ENCODE measurements around the gene CXCL1.

- TF ChIP-seq YY1 (IDR thresholded peaks at IDR 0.05; ENCODE audit: insufficient read depth, insufficient read length) (no peak), ZNF274 (IDR thresholded peaks at IDR 0.05; ENCODE audit: low read depth, low read length) (no peak), SUZ12 (IDR thresholded peaks at IDR 0.05; ENCODE audit: extremely low read depth, insufficient read depth, insufficient read length) (no peak)
Measured at GRCh38 chr4:73836373-73837279, 32.6 kb upstream of the CXCL1 start, which contains the start of gene CXCL6.
